ENCODE measurements around the gene ZNF445.
"Not testable (repeated sequence)": the region's sequence is repeated elsewhere in the genome, so short reads cannot be mapped to it uniquely, and the experiment has no call there.

The ZNF445 gene

DNA sequence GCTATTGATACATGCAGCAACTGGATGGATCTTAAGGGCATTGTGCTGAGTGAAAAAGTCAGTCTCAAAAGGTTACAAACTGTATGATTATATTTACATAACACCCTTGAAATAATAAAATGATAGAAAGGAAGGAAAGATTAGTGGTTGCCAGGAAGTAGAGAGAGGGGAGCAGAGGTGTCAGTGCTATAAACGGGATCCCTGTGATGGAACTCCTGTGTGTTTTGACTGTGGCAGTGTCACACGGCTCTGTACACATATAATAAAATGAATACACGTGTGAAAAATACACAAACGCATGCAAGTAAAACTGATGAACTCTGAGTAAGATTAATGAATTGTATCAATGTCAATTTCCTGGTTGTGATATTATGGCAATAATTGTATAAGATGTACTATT is 78.6 kb downstream of the ZNF445 start:
- DNase-seq (ENCODE audit: low read depth in 2 of 2), result no peak

DNA sequence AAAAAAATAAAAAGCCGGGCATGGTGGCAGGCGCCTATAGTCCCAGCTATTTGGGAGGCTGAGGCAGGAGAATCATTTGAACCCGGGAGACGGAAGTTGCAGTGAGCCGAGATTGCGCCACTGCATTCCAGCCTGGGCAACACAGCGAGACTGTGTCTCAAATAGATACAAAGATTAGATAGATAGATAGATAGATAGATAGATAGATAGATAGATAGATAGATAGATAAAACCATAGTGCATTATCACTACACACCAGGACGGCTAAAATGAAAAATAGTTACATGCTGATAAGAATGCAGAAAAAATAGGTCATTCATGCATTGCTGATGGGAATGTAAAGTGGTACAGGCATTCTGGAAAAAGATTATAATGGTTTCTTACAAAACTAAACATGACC is 79.2 kb downstream of the ZNF445 start:
- not testable (repeated sequence) for DNase-seq (ENCODE audit: low read depth in 2 of 2)

DNA sequence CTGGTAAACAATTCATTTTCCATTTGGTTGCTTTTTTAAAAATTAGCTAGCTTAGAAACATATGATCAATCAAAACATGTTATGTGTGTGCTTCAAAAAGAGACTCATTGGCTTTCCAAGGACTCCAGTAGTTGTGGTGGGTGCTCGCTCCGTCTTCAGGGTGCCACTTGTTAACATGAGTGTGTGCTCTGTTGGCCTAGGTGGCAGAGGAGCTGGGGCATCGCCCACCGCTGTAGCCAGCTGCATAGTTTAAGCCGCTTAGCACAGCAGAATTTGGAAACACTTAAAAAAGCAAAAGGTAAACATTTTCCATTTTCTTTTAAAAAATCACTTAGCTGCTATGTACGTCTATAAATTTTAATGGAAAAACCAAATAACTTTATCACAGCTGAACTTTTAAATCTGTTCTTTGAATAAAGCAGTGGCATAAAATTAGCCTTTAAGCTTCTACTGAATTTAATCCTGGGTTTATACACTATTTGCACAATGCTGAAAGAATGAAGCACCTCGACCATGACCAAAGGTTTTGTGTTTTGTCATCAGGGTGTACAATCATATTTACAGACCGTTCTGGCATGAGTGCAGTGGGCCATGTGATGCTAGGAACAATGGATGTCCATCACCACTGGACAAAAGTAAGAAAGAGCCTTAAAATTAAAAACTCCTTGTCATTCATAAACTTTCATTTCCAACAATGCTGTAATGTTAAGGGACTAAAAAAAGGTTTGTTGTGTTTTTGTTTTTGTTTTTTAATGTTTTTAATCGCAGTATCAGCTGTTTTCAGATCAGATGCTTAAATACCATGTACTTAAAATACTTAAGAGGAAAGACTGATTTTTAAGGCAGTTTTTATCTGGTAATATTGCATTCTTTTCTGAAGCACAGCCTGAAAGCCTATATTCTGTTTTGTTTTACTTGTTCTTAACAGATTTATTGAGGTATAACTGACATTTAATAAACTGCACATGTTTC is 81.0 kb downstream of the ZNF445 start:
- no peak for DNase-seq (ENCODE audit: low read depth in 2 of 2)

DNA sequence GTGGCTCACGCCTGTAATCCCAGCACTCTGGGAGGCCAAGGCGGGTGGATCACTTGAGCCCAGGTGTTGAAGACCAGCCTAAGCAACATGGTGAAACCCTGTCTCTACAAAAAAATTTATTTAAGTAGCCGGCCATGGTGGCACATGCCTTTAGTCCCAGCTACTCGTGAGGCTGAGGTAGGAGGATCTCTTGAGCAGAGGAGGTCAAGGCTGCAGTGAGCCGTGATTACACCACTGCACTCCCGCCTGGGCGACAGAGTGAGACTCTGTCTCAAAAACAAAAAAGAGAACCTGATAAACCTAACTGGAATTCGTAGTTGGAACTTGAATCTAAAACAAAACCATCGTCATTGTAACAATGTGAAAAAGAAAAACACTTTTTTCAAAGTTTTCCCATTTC is 81.8 kb downstream of the ZNF445 start:
- DNase-seq (ENCODE audit: low read depth in 2 of 2), result no peak

DNA sequence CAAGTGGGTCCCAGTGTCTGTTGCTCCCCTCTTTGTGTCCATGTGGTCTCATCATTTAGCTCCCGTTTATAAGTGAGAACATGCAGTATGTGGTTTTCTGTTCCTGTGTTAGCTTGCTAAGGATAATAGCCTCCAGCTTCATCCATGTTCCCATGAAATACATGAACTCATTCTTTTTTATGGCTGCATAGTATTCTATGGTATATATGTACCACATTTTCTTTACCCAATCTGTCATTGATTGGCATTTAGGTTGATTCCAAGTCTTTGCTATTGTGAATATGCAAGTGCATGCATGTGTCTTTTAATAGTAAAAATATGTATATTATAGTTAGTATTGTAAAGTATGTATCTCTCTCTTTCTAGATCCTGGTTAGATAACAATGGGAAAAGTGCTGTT is 85.0 kb downstream of the ZNF445 start:
- DNase-seq (ENCODE audit: low read depth in 2 of 2), result no peak

DNA sequence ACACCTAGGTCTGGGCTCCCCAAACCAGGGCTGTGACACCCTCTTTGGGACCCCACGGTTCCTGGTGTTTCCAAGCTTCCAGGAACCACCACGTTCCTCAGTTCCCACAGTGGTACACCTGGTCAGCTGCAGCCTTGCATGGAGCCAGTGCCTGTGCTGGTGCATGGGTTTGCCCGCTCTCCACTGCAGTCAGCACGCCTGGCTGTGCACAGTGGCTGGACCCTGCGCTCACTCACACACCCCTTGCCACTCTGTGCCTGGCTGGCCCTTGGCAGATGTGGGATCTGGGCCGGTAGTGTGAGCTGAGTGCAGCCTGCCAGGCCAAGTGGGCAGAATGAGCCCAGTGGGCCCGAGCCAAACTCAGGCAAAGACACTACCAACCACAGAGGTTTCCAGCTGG is 90.1 kb downstream of the ZNF445 start:
- DNase-seq (ENCODE audit: low read depth in 2 of 2), result no peak

Data from stimulated activated CD8-positive, alpha-beta memory T cell treated with anti-CD3 and anti-CD28 coated beads, Interleukin-15, amount 100 ng/mL, for 4 hours (primary cell).